ENCODE results near the gene BCAS1. TPM values are rescaled to one million over a fixed set of nuclear protein-coding genes. Genes with fewer than 3 reads are reported as not detected.

BCAS1 gene
- total and polyA plus RNA-seq, 2 donors (not counting 3 experiments of a cell fraction or from before 2014, with no cell fraction given), result not detected

GRCh38 chr20:53983401-53983800 lies 87.0 kb downstream of the BCAS1 start:
- CTCF ChIA-PET, result no interaction called here
- no peak overlapping the region for H3K27ac ChIP-seq (ENCODE audit: insufficient read depth, low read depth, low read length)
- dilution Hi-C loops (cut with MboI; ENCODE audit: extremely low pct_ligation_motif_present, low sequenced_read_pairs) (no loop called here), intact Hi-C loops (cut with micrococcal nuclease) (no loop called here)
- FAIRE-seq (no peak), DNase-seq (ENCODE audit: low read depth, low spot score) (no peak)
- no TSS peak for BruUV-seq (replicated peaks)
- no peaks in the 10 kb centered on the region for H3K9me3 ChIP-seq (replicated peaks; ENCODE audit: control insufficient read depth, insufficient read depth, low read length)
- no peaks in the 10 kb centered on the region for H4K20me1 ChIP-seq (replicated peaks; ENCODE audit: control insufficient read depth, extremely low read depth, insufficient read depth, low read length)
- POLR2A ChIA-PET, result no interaction called here
- H3K4me2 ChIP-seq (ENCODE audit: insufficient read depth, low read length), result no peak overlapping the region
- H3K9me1 ChIP-seq (replicated peaks; ENCODE audit: control insufficient read depth, extremely low read depth, insufficient read depth, low read length), result no peaks in the 10 kb centered on the region
- peaks cover 4 to 5% of the 10 kb centered on the region in 2 experiments for H3K27me3 ChIP-seq (ENCODE audit: control insufficient read depth in 2 of 2, insufficient read depth in 2 of 2, low read length in 2 of 2)
- no peaks in the 10 kb centered on the region for H3K79me2 ChIP-seq (ENCODE audit: control insufficient read depth, insufficient read depth, low read length)
- TF ChIP-seq, protein P1, sequence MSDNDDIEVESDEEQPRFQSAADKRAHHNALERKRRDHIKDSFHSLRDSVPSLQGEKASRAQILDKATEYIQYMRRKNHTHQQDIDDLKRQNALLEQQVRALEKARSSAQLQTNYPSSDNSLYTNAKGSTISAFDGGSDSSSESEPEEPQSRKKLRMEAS (IDR thresholded peaks at IDR 0.05; ENCODE audit: insufficient read depth, insufficient read length), result no peak
- TF ChIP-seq JUN (IDR thresholded peaks at IDR 0.05; ENCODE audit: borderline replicate concordance, insufficient read depth, insufficient read length, low read depth) (no peak), MYC (IDR thresholded peaks at IDR 0.05; ENCODE audit: low read depth, low read length) (no peak), FOS (IDR thresholded peaks at IDR 0.05; ENCODE audit: borderline replicate concordance, insufficient read depth, low read length) (no peak), POLR2AphosphoS5 (IDR thresholded peaks at IDR 0.05; ENCODE audit: insufficient read depth, low read depth, low read length) (no peak)
- no peak overlapping the region for H3K9ac ChIP-seq (replicated peaks; ENCODE audit: extremely low read depth, insufficient read depth, low read length)
- H3K36me3 ChIP-seq (ENCODE audit: control insufficient read depth in 2 of 2, extremely low read depth in 1 of 2, insufficient read depth in 2 of 2, low read length in 2 of 2), result no peaks in the 10 kb centered on the region
- H2AFZ ChIP-seq (ENCODE audit: low read depth, low read length), result no peak overlapping the region
- no peak overlapping the region for H3K4me3 ChIP-seq (replicated peaks in 1 of 3; ENCODE audit: insufficient read depth in 1 of 3, low read depth in 1 of 3, low read length in 3 of 3)
- H3K4me1 ChIP-seq (ENCODE audit: control insufficient read depth, extremely low read depth, insufficient read depth, low read length), result no peaks in the 10 kb centered on the region

DNA sequence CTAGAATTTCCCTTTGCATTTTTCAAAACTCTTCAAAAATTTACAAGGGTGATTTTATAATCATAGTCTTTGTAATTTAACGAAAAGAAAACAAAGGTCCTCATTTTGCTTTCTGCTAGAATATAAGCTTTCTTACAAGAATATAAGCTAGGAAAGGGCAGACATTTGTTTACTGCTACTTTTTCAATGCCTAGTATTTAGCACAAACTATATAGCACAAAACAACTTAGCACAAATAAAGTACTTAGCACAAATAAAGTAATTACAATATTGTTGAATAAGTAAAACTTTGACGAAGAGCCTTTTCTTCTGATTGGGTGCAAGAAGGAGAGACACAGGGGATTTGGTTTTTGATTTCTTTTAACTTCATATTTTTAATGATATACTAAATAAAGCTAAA lies 87.8 kb downstream of the BCAS1 start:
- H3K9me3 ChIP-seq (replicated peaks; ENCODE audit: control insufficient read depth, insufficient read depth, low read length), result no peaks in the 10 kb centered on the region
- H3K9me1 ChIP-seq (replicated peaks; ENCODE audit: control insufficient read depth, extremely low read depth, insufficient read depth, low read length), result no peaks in the 10 kb centered on the region
- DNase-seq (ENCODE audit: low read depth, low spot score), result no peak
- H3K4me3 ChIP-seq (replicated peaks in 1 of 3; ENCODE audit: insufficient read depth in 1 of 3, low read depth in 1 of 3, low read length in 3 of 3), result no peak overlapping the region
- H3K4me1 ChIP-seq (ENCODE audit: control insufficient read depth, extremely low read depth, insufficient read depth, low read length), result no peaks in the 10 kb centered on the region
- POLR2A ChIA-PET, result no interaction called here
- intact Hi-C loops (cut with micrococcal nuclease), result no loop called here
- no peaks in the 10 kb centered on the region for H3K36me3 ChIP-seq (ENCODE audit: control insufficient read depth in 2 of 2, extremely low read depth in 1 of 2, insufficient read depth in 2 of 2, low read length in 2 of 2)
- no peak overlapping the region for H3K27ac ChIP-seq (ENCODE audit: insufficient read depth, low read depth, low read length)
- no TSS peak for BruUV-seq (replicated peaks)
- H3K9ac ChIP-seq (replicated peaks; ENCODE audit: extremely low read depth, insufficient read depth, low read length), result no peak overlapping the region
- H4K20me1 ChIP-seq (replicated peaks; ENCODE audit: control insufficient read depth, extremely low read depth, insufficient read depth, low read length), result no peaks in the 10 kb centered on the region
- H3K79me2 ChIP-seq (ENCODE audit: control insufficient read depth, insufficient read depth, low read length), result no peaks in the 10 kb centered on the region
- no peak overlapping the region for H3K4me2 ChIP-seq (ENCODE audit: insufficient read depth, low read length)
- H3K27me3 ChIP-seq (ENCODE audit: control insufficient read depth in 2 of 2, insufficient read depth in 2 of 2, low read length in 2 of 2), result peaks cover 4 to 5% of the 10 kb centered on the region in 2 experiments
- FAIRE-seq, result no peak
- dilution Hi-C loops (cut with MboI; ENCODE audit: extremely low pct_ligation_motif_present, low sequenced_read_pairs), result no loop called here
- no peak overlapping the region for H2AFZ ChIP-seq (ENCODE audit: low read depth, low read length)
- CTCF ChIA-PET, result no interaction called here
- TF ChIP-seq EZH2 (IDR thresholded peaks at IDR 0.05; ENCODE audit: borderline replicate concordance, low read depth, low read length, severe bottlenecking) (no peak), POLR2A (IDR thresholded peaks at IDR 0.05; ENCODE audit: low read depth, low read length) (no peak)
